HG03442 (cell line): Measurements from ENCODE around the gene YJEFN3.

Experiments used
- ATAC-seq: cut with Tn5 transposase; IDR thresholded peaks from one replicate; pipeline ENCODE4 v1.9.1; 2021; ENCODE audit warnings: mild to moderate bottlenecking, moderate library complexity; ENCODE audit not compliant: unreplicated experiment

Gene YJEFN3, protein sequence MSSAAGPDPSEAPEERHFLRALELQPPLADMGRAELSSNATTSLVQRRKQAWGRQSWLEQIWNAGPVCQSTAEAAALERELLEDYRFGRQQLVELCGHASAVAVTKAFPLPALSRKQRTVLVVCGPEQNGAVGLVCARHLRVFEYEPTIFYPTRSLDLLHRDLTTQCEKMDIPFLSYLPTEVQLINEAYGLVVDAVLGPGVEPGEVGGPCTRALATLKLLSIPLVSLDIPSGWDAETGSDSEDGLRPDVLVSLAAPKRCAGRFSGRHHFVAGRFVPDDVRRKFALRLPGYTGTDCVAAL

GRCh38 chr19:19528721-19529490, at the start of gene YJEFN3:
TSS of gene YJEFN3 (plus strand) at chr19:19528911. CDS start at chr19:19528933, 22 bp downstream.
- ATAC-seq = no peak

DNA sequence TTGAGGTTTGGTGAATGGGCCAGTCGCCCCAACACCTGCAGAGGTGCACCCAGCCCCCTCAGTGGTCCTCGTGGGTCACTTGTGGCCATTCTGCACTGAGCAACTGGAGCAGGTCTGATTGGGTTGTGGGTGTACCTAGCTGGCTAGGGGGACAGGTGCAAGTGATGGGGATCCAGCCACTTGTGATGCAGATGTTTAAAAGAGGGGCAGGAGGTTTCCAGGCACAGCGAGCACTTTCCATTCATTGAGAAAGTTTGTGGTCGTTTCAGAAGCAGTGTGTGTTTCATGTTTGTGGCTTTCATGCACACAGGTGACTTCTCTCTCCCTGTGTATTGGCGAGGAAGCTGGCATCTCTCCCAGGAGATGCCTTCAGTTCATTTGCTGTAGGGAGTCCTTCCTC, 48.0 kb upstream of the YJEFN3 start:
- no peak for ATAC-seq

GRCh38 chr19:19482809-19483596, 45.7 kb upstream of the YJEFN3 start:
- no peak for ATAC-seq

DNA sequence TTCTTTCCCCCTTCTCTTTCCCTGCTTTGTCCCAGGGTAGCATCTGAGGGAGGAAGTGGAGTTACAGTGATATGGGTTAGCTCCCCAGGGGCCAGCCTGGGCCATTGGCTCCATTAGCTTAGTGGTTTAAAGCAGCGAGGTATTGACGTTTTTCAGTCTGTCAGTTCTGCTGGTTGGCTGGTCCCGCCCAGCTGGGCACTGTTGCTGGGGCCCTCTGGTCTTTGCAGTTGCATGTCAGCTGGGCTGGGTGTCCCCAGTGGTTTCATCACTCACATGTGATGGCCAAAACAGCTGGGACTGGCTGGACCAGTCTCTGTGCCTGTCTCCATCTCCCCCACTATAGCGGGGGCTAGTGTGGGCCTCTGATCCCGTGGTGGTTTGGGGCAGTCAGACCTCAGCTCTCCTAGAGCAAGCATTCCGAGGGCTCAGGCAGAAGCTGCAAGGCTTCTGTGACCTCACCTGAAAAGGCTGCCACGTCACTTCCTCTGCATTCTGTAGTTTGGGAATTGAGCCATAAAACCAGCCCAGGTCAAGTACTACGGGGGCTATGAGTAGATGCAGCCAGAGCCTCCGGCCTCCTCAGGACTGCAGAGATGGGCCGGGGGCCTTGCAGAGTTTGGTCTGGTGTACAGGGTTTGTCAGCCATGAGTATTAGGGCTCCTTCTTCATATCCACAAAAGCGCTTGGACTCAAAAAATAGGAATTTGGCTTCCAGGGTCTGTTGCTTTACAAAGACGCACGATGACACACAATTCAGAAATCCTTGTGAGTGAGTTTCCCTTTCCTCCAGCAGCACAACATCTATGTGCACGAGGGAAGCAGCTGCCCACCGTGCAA, 43.3 kb upstream of the YJEFN3 start:
- ATAC-seq = no peak

DNA sequence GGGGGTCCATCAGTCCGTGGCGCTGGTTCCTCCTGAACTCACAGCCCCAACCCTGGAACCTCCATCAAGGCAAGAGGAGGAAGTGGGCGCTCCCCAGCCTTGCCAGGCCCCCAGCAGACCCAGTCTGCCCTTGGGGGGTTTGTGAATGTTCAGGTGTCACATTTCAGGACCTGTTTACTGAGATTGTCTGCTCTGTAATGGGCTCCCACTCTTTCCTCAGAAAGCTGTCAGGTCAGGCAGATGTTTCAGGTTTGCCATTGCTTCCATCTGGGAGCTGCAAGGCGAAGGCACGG, 42.8 kb upstream of the YJEFN3 start:
- no peak for ATAC-seq

- ATAC-seq = no peak
Measured at GRCh38 chr19:19486343-19487076, 42.2 kb upstream of the YJEFN3 start.

- no peak for ATAC-seq
Measured at GRCh38 chr19:19487077-19487949, 41.4 kb upstream of the YJEFN3 start.

DNA sequence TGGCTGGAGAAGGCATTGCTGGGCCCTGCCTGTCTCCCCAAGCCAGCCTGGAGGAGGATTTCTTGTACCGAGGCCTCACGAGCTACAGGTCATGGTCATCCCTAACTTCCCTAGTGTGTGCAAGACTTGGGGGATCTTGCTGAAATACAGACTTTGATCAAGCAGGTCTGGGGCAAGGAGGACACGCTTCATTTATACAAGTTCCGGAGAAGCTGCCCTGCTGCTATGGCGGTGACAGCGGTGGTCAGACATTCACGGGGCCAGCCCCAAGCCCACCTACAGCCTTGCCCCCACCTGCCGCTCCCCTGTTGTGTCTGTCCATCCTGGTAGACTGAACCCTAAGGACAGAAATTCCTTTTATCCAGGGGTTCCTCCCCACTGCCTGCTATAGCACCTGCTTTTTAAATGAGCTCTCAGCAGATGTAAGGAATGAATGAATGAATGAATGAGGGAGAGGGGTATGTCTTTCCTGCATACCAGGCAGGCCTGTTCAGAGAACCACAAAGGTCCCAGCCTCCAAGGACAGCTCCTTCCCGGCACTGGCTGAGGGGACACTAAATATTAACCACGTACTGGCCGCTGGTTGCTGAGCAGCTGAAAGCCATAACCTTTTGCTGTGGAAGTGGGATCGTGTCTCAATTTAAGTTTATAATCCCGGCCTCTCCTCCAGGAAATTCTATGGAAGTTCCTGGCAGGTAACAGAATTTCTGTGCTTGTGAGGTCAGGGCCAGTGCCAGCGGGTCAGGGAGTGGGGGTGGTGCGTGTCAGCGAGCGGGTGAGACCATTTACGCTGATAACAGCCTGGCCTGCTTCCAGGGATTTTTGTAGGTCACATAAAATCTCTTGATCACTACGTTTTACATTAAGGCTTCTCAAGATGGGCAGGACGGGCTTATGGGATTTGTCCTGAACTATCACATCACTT, 40.5 kb upstream of the YJEFN3 start:
- no peak for ATAC-seq

DNA sequence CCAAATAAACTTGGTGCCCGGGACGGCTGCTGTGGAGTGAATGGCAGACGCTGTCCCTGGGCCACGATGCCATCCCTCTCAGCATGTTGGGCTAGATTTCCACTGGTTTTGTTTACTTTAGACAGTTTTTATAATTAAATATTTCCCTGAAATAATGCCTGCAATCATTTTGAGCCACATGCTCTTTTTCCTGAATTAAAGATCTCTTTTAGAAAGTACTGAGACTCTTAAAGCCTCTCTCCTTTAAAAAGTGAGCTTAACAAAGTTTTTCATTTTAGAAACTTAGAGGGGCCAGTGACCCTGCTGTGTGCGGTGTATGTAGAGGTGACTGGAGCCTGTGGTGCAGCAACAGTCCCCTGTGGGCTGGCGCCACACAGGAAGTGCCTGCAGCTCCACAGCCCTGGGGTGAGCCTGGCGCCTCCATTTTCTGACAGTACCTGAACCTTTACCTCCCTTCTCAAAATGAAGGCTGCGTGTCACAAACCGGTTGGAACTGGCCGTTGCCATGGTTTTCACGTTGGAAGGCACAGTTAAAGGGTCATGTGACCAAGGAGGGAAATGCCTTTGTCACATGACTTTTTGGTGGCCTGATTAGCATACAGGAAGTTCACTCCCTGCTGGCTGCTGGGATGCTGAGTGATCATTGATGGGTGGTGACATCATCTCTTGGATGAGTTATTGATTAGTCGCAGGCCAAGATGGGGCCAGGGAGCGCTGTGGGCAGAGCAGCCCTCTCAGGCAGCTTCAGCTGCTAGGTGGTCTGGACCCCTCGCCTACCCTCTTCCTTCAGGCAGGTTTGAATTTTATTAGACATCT, 39.6 kb upstream of the YJEFN3 start:
- no peak for ATAC-seq

DNA sequence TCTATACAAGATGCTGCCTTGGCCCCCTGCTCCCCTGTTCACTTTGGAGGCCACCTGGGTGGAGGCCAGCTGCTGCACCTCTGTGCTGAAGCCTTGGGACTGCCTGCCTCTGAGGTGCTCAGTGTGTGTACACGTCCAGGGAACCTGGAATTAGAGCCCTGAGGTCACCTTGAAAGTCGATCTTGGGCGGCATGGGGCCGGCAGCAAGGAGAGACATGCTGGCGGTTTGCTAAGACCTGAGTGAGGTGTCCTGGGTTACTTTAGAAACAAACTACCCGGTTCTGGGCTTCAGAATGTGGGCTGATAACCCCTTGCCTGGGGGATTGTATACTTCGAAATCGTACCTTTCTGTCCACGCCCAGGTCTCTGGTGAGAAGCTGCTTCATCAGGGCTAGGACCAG, 38.9 kb upstream of the YJEFN3 start:
- no peak for ATAC-seq

- ATAC-seq = no peak
Measured at GRCh38 chr19:19490214-19490968, 38.3 kb upstream of the YJEFN3 start.

GRCh38 chr19:19491321-19492025, 37.2 kb upstream of the YJEFN3 start:
- no peak for ATAC-seq

- no peak for ATAC-seq
Measured at GRCh38 chr19:19492026-19492610, 36.6 kb upstream of the YJEFN3 start.

GRCh38 chr19:19493841-19494546, 34.7 kb upstream of the YJEFN3 start:
- ATAC-seq = no peak
